DND-41 (cell line): Measurements from ENCODE around the gene TTLL10.

Source experiments
- EZH2 ChIP-seq: IDR thresholded peaks from 3 replicates; pipeline ENCODE4 v1.6.1; 2012; ENCODE audit warnings: borderline replicate concordance, low read depth, mild to moderate bottlenecking, moderate library complexity, low read length, inconsistent platforms; ENCODE audit not compliant: severe bottlenecking
- TF ChIP-seq, protein P1 (sequence below): IDR thresholded peaks from 2 replicates; pipeline ENCODE4 v1.5.1; 2012; ENCODE audit warnings: borderline replicate concordance, low read length, moderate library complexity, mild to moderate bottlenecking; ENCODE audit not compliant: poor library complexity, severe bottlenecking; ENCODE audit errors: extremely low read depth

- TF ChIP-seq, protein P1, sequence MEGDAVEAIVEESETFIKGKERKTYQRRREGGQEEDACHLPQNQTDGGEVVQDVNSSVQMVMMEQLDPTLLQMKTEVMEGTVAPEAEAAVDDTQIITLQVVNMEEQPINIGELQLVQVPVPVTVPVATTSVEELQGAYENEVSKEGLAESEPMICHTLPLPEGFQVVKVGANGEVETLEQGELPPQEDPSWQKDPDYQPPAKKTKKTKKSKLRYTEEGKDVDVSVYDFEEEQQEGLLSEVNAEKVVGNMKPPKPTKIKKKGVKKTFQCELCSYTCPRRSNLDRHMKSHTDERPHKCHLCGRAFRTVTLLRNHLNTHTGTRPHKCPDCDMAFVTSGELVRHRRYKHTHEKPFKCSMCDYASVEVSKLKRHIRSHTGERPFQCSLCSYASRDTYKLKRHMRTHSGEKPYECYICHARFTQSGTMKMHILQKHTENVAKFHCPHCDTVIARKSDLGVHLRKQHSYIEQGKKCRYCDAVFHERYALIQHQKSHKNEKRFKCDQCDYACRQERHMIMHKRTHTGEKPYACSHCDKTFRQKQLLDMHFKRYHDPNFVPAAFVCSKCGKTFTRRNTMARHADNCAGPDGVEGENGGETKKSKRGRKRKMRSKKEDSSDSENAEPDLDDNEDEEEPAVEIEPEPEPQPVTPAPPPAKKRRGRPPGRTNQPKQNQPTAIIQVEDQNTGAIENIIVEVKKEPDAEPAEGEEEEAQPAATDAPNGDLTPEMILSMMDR: no peak
- TF ChIP-seq EZH2: no peak
Measured at GRCh38 chr1:1189111-1189510, 15.4 kb downstream of the TTLL10 start.
